Gastroesophageal sphincter (tissue), 3 donors: ENCODE measurements around the gene PRDM16.

ENCODE experiments used
- CTCF ChIP-seq, 4 experiments: fragments of 200-600 bp in 2 of 4; fragments of 450-650 bp in 2 of 4; sonication (generic) in 1 of 4; IDR thresholded peaks; one replicate each; pipeline ENCODE4 v1.5.1; 2017 to 2019; ENCODE audit warnings: antibody characterized with exemption in 4 of 4, mild to moderate bottlenecking in 2 of 4, moderate library complexity in 2 of 4
- POLR2A ChIP-seq, 2 donors: fragments of 450-650 bp; IDR thresholded peaks; one replicate each; pipeline ENCODE4 v1.6.1; 2017; ENCODE audit warnings: antibody characterized with exemption in 2 of 2, mild to moderate bottlenecking in 2 of 2, moderate library complexity in 1 of 2

DNA sequence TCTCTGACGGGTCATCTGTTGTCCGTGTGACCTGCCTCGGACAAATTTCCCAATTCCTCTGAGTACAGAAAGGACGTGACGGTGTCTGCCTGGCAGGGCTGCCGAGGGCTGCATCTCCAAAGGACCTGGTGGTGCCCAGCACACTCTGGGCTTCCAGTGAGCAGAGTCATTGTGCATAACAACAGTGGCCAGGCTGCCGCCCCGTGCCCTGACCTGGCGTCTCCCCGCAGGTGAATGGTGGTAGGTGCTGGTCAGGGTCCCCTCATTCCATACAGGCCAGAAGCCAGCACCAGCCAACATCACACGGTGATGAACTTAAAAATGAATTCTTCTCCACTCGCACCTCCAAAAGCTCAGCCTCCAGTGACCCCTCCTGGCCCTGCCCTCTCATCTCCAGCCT lies 28.2 kb downstream of the PRDM16 start:
- no peak for TF ChIP-seq CTCF (IDR thresholded peaks at IDR 0.05)
- TF ChIP-seq POLR2A (IDR thresholded peaks at IDR 0.05): no peak
